BE2C (cell line): ENCODE results near the gene RIGI.
"Not testable (repeated sequence)": the region's sequence is repeated elsewhere in the genome, so short reads cannot be mapped to it uniquely, and the experiment has no call there.

Experiments
- DNase-seq: peaks from one replicate; pipeline ENCODE4 v3.0.0-alpha.2; 2020
- H3K27me3 ChIP-seq: fragments of 250-450 bp; sonication (Bioruptor Pico); 2 replicates; pipeline ENCODE4 v1.5.1; 2020; ENCODE audit warnings: mild to moderate bottlenecking
- H3K36me3 ChIP-seq: fragments of 250-450 bp; sonication (Bioruptor Pico); 2 replicates; pipeline ENCODE4 v1.5.1; 2020; ENCODE audit warnings: mild to moderate bottlenecking
- H3K4me1 ChIP-seq: fragments of 250-450 bp; sonication (Bioruptor Pico); 2 replicates; pipeline ENCODE4 v1.5.1; 2020
- H3K4me3 ChIP-seq: 2 replicates; pipeline ENCODE4 v1.5.1; 2011; ENCODE audit warnings: low read depth, low read length
- H3K9me3 ChIP-seq: fragments of 250-450 bp; sonication (Bioruptor Pico); 2 replicates; pipeline ENCODE4 v1.5.1; 2020
- CTCF ChIP-seq: IDR thresholded peaks from 2 replicates; pipeline ENCODE4 v1.5.1; 2012; ENCODE audit warnings: mild to moderate bottlenecking, low read depth, low read length

The RIGI gene

GRCh38 chr9:32552172-32552872 is 26.3 kb upstream of the RIGI start, which contains the start of the genes SMIM27 and TOPORS:
SMIM27 (plus strand) TSS chr9:32552327; CDS start chr9:32552435, 108 bp downstream.
TOPORS (minus strand) TSS chr9:32552586; CDS start chr9:32552436, 150 bp downstream.
- no peaks in the 10 kb centered on the region for H3K9me3 ChIP-seq
- H3K27me3 ChIP-seq = no peaks in the 10 kb centered on the region
- TF ChIP-seq CTCF = no peak
- peak within 1 kb of the TSS; percentile 88 for H3K4me3 ChIP-seq
- DNase-seq = peak; percentile 91
- no peaks in the 10 kb centered on the region for H3K36me3 ChIP-seq
- no peaks in the 10 kb centered on the region for H3K4me1 ChIP-seq

DNA sequence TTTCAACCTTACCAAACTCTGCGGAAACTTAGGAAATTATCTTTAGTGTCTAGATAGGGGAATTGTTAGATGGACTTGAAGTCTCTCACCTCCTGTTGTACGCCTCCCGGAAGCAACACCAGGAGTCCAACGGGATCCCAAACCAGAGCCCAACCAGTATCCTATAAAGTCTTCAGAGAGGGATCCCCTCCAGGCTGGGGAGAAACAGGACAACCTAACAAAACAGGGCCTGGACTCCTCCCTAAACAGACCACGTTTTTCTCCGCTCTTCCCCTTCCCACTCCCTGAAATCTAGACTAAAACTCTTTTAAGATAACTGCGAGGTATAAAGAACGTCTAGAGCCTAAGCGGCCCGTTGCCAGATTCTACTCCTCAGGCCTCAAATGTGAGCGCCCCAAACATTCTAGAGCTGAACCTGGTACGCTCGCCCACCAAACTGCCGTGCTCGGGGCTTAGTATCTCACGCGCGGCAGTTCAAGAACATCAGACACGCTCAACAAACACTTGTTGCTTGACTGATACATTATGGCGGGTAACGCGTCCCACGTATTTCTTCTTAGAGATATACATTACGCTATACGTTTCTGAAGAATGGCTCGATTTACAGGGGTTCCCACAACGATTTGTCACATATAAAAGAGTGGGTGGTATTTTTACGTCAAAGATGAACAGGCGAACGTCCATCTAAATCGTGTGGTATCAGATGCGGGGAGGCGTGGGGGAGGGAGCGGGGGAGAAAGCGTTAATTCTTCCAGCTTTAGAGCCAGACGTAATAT is 25.5 kb upstream of the RIGI start:
- no peaks in the 10 kb centered on the region for H3K27me3 ChIP-seq
- no peaks in the 10 kb centered on the region for H3K9me3 ChIP-seq
- no peaks in the 10 kb centered on the region for H3K4me1 ChIP-seq
- TF ChIP-seq CTCF = no peak
- peak overlapping the region; percentile 88 for H3K4me3 ChIP-seq
- no peaks in the 10 kb centered on the region for H3K36me3 ChIP-seq
- peak; percentile 34 for DNase-seq

DNA sequence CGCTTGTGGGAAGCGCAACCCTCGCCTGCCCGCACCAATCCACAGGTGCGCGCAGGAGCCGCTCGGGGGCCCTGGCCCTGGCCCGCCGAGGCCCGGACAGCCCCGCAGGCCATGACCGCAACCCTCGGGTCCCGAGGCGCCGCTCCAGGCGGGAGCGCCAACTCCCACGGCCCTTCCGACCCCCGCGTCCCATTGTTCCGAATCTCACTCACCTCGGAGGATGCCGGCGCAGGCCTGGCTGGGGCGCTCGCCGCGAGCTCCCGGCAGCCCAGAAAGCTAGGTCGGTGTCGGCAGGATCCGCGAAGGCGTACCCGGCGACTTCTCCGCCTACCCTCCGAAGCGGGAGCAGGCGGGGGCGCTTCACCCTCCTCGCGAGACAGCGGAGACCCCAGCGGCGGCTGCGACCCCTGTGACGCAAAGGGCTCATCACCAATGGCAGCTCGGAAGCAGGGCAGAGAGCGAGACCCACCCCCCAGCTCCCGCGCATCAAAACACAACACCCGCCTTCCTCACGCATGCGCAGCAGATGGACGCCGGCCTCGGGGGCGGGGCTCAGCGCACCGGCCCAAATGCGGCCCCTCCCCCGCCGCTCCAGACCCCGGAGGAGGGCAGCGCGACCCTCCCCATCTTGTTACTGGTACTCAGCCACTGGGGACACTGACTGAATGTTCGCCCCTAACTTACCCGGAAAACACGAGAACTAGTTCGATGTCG is 24.7 kb upstream of the RIGI start:
- Histone ChIP-seq H3K4me1 (no peaks in the 10 kb centered on the region), H3K9me3 (no peaks in the 10 kb centered on the region), H3K27me3 (no peaks in the 10 kb centered on the region), H3K36me3 (no peaks in the 10 kb centered on the region), H3K4me3 (peak overlapping the region; percentile 88)
- no peak for TF ChIP-seq CTCF
- DNase-seq = peak; percentile 98

DNA sequence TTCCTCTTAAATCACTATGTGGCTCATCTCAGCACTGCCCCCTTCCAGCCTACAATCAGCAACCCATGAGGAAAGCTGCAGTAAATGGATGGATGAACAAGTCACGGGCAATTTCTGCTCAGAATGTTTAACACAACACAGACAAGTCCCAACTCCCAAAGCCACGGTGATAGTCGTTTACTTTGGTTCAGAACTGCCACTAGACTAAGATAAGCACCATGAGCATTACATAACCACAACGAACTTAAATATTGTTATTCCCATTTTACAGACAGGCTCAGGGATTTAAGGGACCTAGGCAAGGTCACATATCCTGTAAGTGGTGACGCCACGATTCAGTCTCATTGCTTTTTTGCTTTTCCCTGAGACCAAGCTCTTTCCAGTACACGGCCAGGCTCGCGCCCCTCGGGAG is 24.2 kb upstream of the RIGI start:
- Histone ChIP-seq H3K4me1 (no peaks in the 10 kb centered on the region), H3K36me3 (no peaks in the 10 kb centered on the region), H3K4me3 (peak overlapping the region; percentile 88), H3K27me3 (no peaks in the 10 kb centered on the region), H3K9me3 (no peaks in the 10 kb centered on the region)
- DNase-seq = no peak
- peak; percentile 22 for TF ChIP-seq CTCF

DNA sequence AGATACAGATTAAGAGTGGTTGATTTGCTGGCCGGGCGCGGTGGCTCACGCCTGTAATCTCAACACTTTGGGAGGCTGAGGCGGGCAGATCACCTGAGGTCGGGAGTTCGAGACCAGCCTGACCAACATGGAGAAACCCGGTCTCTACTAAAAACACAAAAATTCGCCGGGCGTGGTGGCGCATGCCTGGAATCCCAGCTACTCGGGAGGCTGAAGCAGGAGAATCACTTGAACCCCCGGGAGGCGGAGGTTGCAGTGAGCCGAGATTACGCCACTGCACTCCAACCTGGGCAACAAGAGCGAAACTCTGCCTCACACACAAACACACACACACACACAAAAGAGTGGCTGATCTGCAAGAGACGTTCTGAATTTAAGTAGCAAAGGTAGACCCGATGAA is 22.2 kb upstream of the RIGI start:
- not testable (repeated sequence) for H3K9me3 ChIP-seq, H3K4me3 ChIP-seq, H3K27me3 ChIP-seq, H3K4me1 ChIP-seq, H3K36me3 ChIP-seq, DNase-seq

DNA sequence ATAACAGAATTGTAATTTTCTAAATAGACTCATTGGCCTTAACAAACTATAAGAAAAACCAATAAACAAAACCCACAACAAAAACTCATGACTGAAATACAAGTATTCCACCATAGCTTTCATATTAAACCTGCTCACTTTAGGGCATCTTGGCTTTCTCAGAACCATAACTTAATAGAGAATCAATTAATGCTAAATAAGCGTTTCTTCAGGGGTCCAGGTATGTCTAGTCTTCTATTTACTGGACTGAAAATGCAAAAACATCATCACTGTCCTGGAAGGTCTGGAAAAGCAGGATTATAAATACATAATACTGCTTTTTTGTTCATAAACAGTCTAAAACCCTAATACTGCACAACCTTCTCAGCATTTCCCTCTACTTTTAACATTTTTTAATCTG is 19.9 kb upstream of the RIGI start:
- no peak for DNase-seq
- Histone ChIP-seq H3K4me1 (no peaks in the 10 kb centered on the region), H3K4me3 (no peak overlapping the region), H3K9me3 (no peaks in the 10 kb centered on the region), H3K27me3 (no peaks in the 10 kb centered on the region), H3K36me3 (peaks cover 17% of the 10 kb centered on the region; the same call in 1 of the 2 replicates)
- no peak for TF ChIP-seq CTCF
